ENCODE measurements around the gene SFMBT2. TPM values are rescaled to one million over a fixed set of nuclear protein-coding genes. Genes with fewer than 3 reads are reported as not detected.

The SFMBT2 gene
- total and polyA plus RNA-seq, 8 donors = 4.1 to 12.6 (median 5.2) TPM

GRCh38 chr10:7449063-7449695 is 38.3 kb upstream of the SFMBT2 start:
- no peak for TF ChIP-seq CTCF (IDR thresholded peaks at IDR 0.05)
- intact Hi-C loops (cut with DNase I) = no loop called here
- no peak overlapping the region for H3K27ac ChIP-seq
- no peaks in the 10 kb centered on the region for H3K36me3 ChIP-seq
- peaks cover 0 to 22% of the 10 kb centered on the region in 2 donors for H3K9me3 ChIP-seq
- no peak for ATAC-seq
- no peak for DNase-seq
- no peaks in the 10 kb centered on the region for H3K4me1 ChIP-seq
- no peaks in the 10 kb centered on the region for H3K27me3 ChIP-seq
- no peak overlapping the region for H3K4me3 ChIP-seq

GRCh38 chr10:7445474-7446185 is 34.8 kb upstream of the SFMBT2 start:
- peak; percentile 27 for ATAC-seq
- H3K4me1 ChIP-seq = no peaks in the 10 kb centered on the region
- H3K9me3 ChIP-seq = peaks cover 0 to 22% of the 10 kb centered on the region in 2 donors
- no peak overlapping the region for H3K27ac ChIP-seq
- H3K36me3 ChIP-seq = no peaks in the 10 kb centered on the region
- no peak for DNase-seq
- peaks cover 0 to 11% of the 10 kb centered on the region in 2 donors for H3K27me3 ChIP-seq
- H3K4me3 ChIP-seq = no peak overlapping the region
- intact Hi-C loops (cut with DNase I) = no loop called here
- no peak for TF ChIP-seq CTCF (IDR thresholded peaks at IDR 0.05)

GRCh38 chr10:7444551-7445121 is 33.8 kb upstream of the SFMBT2 start:
- Histone ChIP-seq H3K4me3 (no peak overlapping the region), H3K4me1 (no peaks in the 10 kb centered on the region), H3K27ac (no peak overlapping the region), H3K9me3 (peaks cover 0 to 18% of the 10 kb centered on the region in 2 donors), H3K27me3 (peaks cover 0 to 21% of the 10 kb centered on the region in 2 donors), H3K36me3 (no peaks in the 10 kb centered on the region)
- intact Hi-C loops (cut with DNase I) = no loop called here
- TF ChIP-seq CTCF (IDR thresholded peaks at IDR 0.05) = no peak
- ATAC-seq = no peak
- no peak for DNase-seq

GRCh38 chr10:7443036-7443435 is 32.2 kb upstream of the SFMBT2 start:
- no peak for TF ChIP-seq CTCF (IDR thresholded peaks at IDR 0.05)
- DNase-seq = no peak
- Histone ChIP-seq H3K27me3 (peaks cover 0 to 31% of the 10 kb centered on the region in 2 donors), H3K4me3 (no peak overlapping the region), H3K27ac (no peak overlapping the region), H3K36me3 (no peaks in the 10 kb centered on the region), H3K4me1 (no peaks in the 10 kb centered on the region), H3K9me3 (peaks cover 0 to 2% of the 10 kb centered on the region in 2 donors)
- intact Hi-C loops (cut with DNase I) = no loop called here
- ATAC-seq = no peak

All from left lung (tissue), 10 donors.